Endothelial cell of umbilical vein (primary cell): Measurements from ENCODE around the gene DPP6.
"Not testable (repeated sequence)": the region's sequence is repeated elsewhere in the genome, so short reads cannot be mapped to it uniquely, and the experiment has no call there.

Source experiments
- EZH2 ChIP-seq: IDR thresholded peaks from 2 replicates; pipeline ENCODE4 v1.6.1; 2012; ENCODE audit warnings: borderline replicate concordance, low read depth, mild to moderate bottlenecking, moderate library complexity, low read length, inconsistent platforms; ENCODE audit not compliant: severe bottlenecking
- MAX ChIP-seq: IDR thresholded peaks from 2 replicates; pipeline ENCODE4 v1.6.1; 2011; ENCODE audit not compliant: insufficient read depth, insufficient read length
- POLR2A ChIP-seq: IDR thresholded peaks from 2 replicates; pipeline ENCODE4 v1.6.1; 2012; ENCODE audit warnings: low read depth, mild to moderate bottlenecking, control low read depth, low read length
- POLR2AphosphoS5 ChIP-seq: IDR thresholded peaks from 2 replicates; pipeline ENCODE4 v1.6.1; 2012; ENCODE audit warnings: low read depth, mild to moderate bottlenecking, control low read depth, low read length, moderate library complexity; ENCODE audit not compliant: insufficient read depth
- TF ChIP-seq, protein P1 (sequence below), 2 donors: IDR thresholded peaks; 1 replicate in 1 of 2; 2 replicates in 1 of 2; pipeline ENCODE4 v1.5.1; 2011; ENCODE audit warnings: low read length in 2 of 2, mild to moderate bottlenecking in 2 of 2, moderate library complexity in 2 of 2, control low read depth in 1 of 2, inconsistent platforms in 1 of 2, low read depth in 1 of 2; ENCODE audit not compliant: insufficient read depth in 1 of 2; ENCODE audit errors: extremely low read depth in 1 of 2

- TF ChIP-seq, protein P1, sequence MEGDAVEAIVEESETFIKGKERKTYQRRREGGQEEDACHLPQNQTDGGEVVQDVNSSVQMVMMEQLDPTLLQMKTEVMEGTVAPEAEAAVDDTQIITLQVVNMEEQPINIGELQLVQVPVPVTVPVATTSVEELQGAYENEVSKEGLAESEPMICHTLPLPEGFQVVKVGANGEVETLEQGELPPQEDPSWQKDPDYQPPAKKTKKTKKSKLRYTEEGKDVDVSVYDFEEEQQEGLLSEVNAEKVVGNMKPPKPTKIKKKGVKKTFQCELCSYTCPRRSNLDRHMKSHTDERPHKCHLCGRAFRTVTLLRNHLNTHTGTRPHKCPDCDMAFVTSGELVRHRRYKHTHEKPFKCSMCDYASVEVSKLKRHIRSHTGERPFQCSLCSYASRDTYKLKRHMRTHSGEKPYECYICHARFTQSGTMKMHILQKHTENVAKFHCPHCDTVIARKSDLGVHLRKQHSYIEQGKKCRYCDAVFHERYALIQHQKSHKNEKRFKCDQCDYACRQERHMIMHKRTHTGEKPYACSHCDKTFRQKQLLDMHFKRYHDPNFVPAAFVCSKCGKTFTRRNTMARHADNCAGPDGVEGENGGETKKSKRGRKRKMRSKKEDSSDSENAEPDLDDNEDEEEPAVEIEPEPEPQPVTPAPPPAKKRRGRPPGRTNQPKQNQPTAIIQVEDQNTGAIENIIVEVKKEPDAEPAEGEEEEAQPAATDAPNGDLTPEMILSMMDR (IDR thresholded peaks at IDR 0.05; ENCODE audit: extremely low read depth in 1 of 2, insufficient read depth in 1 of 2, low read depth in 1 of 2, low read length in 2 of 2), result not testable (repeated sequence)
- TF ChIP-seq POLR2AphosphoS5, MAX, POLR2A, EZH2: not testable (repeated sequence)
Observed at GRCh38 chr7:154117411-154118390, 65.5 kb downstream of the DPP6 start.
